BJ (cell line): ENCODE data around the gene DIP2B. TPM values are rescaled to one million over a fixed set of nuclear protein-coding genes. Genes with fewer than 3 reads are reported as not detected.

Experiments used
- CTCF ChIA-PET: fragments of 350-600 bp; formaldehyde crosslinking; extraction: SDS; loops from one replicate; lab custom pipeline; 2021; ENCODE audit warnings: antibody characterized with exemption, inconsistent platforms; lab: Yijun Ruan, JAX
- POLR2A ChIA-PET: fragments of 300-600 bp; sonication (Branson Sonifier 250); formaldehyde crosslinking; extraction: SDS; loops from one replicate; lab custom pipeline; 2021; ENCODE audit warnings: antibody characterized with exemption; lab: Charles Lee
- DNase-seq: peaks from one replicate; pipeline ENCODE4 v3.0.0-alpha.2; 2011; ENCODE audit warnings: low read depth
- H3K27me3 ChIP-seq: 2 replicates; pipeline ENCODE4 v1.6.0; 2011; ENCODE audit warnings: low read length; ENCODE audit not compliant: control insufficient read depth, insufficient read depth
- H3K36me3 ChIP-seq: 2 replicates; pipeline ENCODE4 v1.5.1; 2011; ENCODE audit warnings: low read length; ENCODE audit not compliant: control insufficient read depth, insufficient read depth
- H3K4me3 ChIP-seq: 2 replicates; pipeline ENCODE4 v1.5.1; 2011; ENCODE audit warnings: low read depth, mild to moderate bottlenecking, control low read depth, low read length
- CTCF ChIP-seq: IDR thresholded peaks from 2 replicates; pipeline ENCODE4 v1.5.1; 2011; ENCODE audit warnings: low read depth, mild to moderate bottlenecking, control low read depth, inconsistent platforms, low read length, moderate library complexity; ENCODE audit not compliant: insufficient read depth
- polyA plus RNA-seq: library from polyadenylated mRNA; depleted of rRNA; stranded (reverse); fragments of >200 nt; gene quantifications from 2 replicates; pipeline ENCODE4 v1.2.3, GENCODE V29; 2011

Gene DIP2B
- polyA plus RNA-seq, 1 experiment, result 13.2 TPM

GRCh38 chr12:50545786-50546185 lies 41.0 kb downstream of the DIP2B start:
- H3K27me3 ChIP-seq, result no peaks in the 10 kb centered on the region
- ChIA-PET CTCF (no interaction called here), POLR2A (no interaction called here)
- H3K36me3 ChIP-seq, result no peaks in the 10 kb centered on the region
- TF ChIP-seq CTCF, result no peak
- H3K4me3 ChIP-seq, result no peak overlapping the region
- DNase-seq, result no peak

- ChIA-PET POLR2A (no interaction called here), CTCF (interaction anchor here (1.0 kb wide), 1 partner anchor 16 kb away, joined by 3 read pairs; no protein-coding TSS in a partner anchor)
- H3K27me3 ChIP-seq, result no peaks in the 10 kb centered on the region
- no peak for TF ChIP-seq CTCF
- no peak for DNase-seq
- no peak overlapping the region for H3K4me3 ChIP-seq
- H3K36me3 ChIP-seq, result no peaks in the 10 kb centered on the region
These were observed 41.9 kb downstream of the DIP2B start for GRCh38 chr12:50546441-50547318.

GRCh38 chr12:50547742-50548141 lies 43.0 kb downstream of the DIP2B start:
- H3K27me3 ChIP-seq, result no peaks in the 10 kb centered on the region
- CTCF ChIA-PET, result interaction anchor here (1.0 kb wide), 1 partner anchor 15 kb away, joined by 3 read pairs; no protein-coding TSS in a partner anchor
- no peak for TF ChIP-seq CTCF
- no peak for DNase-seq
- no peaks in the 10 kb centered on the region for H3K36me3 ChIP-seq
- H3K4me3 ChIP-seq, result no peak overlapping the region
- POLR2A ChIA-PET, result no interaction called here

GRCh38 chr12:50549885-50550284 lies 45.1 kb downstream of the DIP2B start:
- ChIA-PET POLR2A (no interaction called here), CTCF (interaction anchor here (0.6 to 2.3 kb wide), 2 partner anchors 12 to 82 kb away, joined by 3 to 7 read pairs; no protein-coding TSS in a partner anchor)
- H3K27me3 ChIP-seq, result no peaks in the 10 kb centered on the region
- no peaks in the 10 kb centered on the region for H3K36me3 ChIP-seq
- no peak overlapping the region for H3K4me3 ChIP-seq
- no peak for TF ChIP-seq CTCF
- no peak for DNase-seq

GRCh38 chr12:50550530-50551223 lies 45.9 kb downstream of the DIP2B start:
- Histone ChIP-seq H3K27me3 (no peaks in the 10 kb centered on the region), H3K36me3 (no peaks in the 10 kb centered on the region), H3K4me3 (no peak overlapping the region)
- CTCF ChIA-PET, result interaction anchor here (2.3 kb wide), 1 partner anchor 13 kb away, joined by 7 read pairs; no protein-coding TSS in a partner anchor
- POLR2A ChIA-PET, result no interaction called here
- TF ChIP-seq CTCF, result no peak
- DNase-seq, result no peak
